Anterior cingulate cortex (tissue), 58 donors: ENCODE data around the gene NID1.
"Not testable (repeated sequence)": the region's sequence is repeated elsewhere in the genome, so short reads cannot be mapped to it uniquely, and the experiment has no call there.

Experiments used
- DNase-seq, 58 donors: peaks; one replicate each; lab custom pipeline; 2025; lab: John Stamatoyannopoulos, UW

Gene NID1

DNA sequence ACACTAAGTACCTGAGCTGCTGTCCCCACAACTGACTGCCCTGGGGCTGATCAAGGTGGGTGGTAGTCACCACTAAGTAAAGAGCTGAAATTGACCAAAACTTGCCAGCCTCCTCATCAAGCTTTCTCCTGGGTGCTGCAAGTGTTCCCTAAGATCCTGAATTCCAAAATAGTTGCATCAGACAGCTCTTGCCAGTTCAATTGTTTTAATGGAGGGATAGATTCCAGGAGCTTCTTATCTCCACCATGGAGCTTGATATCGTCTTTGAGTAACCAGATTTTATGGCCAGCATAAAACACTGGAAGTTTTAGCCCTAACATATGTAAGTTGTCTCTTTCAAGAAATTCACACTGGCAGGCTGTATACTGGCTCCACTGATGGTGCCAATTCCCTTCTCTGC, 90.3 kb downstream of the NID1 start:
- no peak for DNase-seq

DNA sequence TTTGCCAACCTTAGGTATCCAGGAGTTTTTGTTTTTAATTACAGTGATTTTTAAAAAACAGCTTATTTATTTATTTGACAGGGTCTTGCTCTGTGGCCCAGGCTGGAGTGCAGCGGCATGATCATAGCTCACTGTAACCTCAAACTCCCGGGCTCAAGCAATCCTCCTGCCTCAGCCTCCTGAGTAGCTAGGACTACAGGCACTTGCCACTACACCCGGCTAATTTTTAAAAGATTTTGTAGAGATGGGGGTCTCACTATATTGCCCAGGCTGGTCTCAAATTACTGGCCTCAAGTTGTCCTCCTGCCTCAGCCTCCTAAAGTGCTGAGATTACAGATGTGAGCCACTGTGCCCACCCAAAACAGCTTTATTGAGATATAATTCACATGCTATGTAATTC, 92.2 kb downstream of the NID1 start:
- DNase-seq = not testable (repeated sequence)

GRCh38 chr1:235972311-235972689, 92.6 kb downstream of the NID1 start:
- DNase-seq = no peak

DNA sequence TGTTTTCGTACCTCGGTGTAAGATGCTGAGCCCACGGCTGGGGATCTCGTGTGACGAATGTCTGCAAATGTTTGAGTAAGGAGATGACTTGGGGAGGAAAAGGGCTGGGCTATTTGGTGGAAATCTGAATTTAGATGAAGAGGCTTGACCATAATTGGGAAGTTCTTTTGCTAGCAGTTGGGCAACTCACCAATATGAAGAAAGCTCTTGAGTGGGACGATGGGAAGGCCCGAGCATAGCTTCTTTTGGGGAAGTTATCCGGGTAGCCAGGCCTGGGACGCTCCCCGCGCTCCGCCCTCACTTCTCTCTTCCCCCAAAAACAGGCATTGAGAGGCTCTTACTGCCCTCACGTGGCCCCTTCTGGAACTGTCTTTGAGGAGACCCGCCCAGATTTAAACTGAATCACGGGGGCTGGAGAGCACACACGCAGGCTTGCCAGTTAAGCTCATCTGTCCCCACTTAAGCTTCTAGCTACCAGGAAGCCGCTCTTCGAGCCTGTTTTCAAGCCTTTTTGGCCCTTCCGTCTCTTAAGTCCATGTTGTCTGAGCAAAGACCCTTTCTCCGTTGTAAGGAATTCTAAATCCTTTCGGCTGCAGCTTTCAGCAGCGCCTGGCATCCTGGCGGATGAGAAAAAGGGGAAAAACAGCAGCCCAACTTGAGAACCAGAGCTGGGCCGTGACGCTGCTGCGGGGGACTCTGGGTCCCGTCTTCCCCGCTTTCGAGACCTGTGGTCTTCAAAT, 93.1 kb downstream of the NID1 start:
- peak; percentile 8 to 91 (median 76) for DNase-seq

GRCh38 chr1:235971020-235971419, 93.9 kb downstream of the NID1 start:
- DNase-seq = no peak

DNA sequence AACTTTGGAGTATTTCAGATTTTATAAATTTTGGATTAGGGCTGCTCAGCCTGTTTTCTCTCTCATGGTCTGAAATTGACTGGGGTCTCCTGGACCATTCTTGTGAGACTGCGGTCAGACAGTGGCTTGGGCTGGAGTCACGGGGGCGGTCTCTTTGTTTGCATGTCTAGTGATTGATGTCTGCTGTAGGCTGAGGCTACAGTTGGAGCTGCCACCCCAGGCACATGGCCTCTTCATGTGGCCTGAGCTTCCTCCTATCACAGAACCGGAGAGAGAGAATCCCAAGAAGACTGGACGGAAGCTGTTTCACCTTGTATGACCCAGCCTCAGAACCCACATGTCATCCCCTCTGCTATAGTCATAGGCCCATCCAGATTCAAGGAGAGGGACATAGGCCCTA, 96.1 kb downstream of the NID1 start:
- no peak for DNase-seq

GRCh38 chr1:235966134-235966533, 98.8 kb downstream of the NID1 start:
- not testable (repeated sequence) for DNase-seq

DNA sequence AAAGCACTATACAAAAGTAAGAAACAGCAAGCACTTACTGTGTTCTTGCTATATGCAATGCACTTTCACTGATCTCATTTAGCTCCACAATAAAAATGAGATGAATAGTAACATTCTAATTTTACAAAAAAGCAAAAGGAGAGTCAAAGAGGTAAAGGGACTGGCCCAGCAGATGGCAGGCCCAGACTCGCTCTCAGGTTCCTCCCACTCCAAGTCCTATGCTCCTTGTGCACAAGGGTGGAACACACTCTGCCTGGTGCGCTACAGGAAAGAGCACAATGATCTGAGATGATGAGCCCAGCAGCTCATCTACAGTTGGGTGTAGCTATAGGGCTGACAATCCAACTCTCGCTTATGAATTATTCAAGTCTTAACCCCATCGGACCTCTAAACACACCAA, 104.1 kb downstream of the NID1 start:
- no peak for DNase-seq

DNA sequence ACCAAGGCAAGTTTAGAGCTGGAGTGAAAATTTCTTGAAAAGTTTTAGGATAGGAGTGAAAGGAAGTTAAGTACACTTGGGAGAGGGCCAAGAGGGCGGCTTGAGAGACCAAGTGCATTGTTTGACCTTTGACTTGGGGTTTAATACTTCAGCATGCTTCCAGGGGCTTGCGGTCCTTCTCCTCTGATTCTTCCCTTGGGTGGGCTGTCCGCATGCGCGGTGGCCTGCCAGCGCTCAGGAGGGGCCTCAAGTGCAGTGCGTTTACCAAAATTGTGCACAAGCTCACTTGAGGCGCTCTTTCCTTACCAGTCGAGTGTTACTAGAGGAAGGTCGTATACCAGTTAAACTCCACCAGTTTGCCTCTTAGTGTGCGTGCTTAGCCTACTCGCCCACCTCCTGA, 106.9 kb downstream of the NID1 start:
- DNase-seq = no peak

DNA sequence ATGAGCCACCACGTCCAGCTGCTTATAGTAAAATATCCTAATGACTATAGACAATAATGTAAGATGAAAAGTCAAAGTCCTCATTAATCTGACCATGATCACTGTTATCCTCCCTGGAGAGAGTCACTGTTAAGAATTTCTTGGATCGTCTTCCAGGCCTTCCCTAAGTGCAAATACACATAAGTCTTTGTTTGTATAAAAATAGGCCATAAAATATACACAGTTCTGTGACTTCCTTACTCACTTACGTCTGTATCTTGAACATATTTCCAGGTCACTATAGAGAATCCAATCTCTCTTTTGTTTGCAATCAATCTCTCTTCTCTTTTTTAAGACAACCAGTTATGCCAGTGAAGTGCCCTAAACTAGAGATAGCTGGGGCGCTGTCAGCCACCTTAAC, 109.1 kb downstream of the NID1 start:
- DNase-seq = no peak

- peak in 4 of 58 donors; percentile 7 to 22 (median 11) for DNase-seq
Measured at GRCh38 chr1:235954306-235955283, 110.3 kb downstream of the NID1 start.

DNA sequence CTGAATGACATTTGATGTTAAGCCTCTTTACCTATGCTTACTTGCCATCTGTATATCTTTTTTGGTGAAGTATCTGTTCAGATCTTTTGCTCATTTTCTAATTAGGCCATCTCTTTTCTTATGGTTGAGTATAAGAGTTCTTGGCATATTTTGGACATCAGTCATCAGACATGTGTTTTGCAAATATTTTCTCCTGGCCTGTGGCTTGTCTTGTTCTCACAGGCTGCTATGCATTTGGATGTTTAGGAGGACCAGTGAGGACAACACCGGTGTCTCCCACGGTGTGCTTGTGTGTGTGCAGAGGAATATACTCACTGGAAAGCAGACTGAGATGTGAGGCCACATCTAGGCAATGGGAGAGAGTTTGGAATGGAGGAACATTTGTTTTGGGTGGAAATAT, 111.1 kb downstream of the NID1 start:
- no peak for DNase-seq

DNA sequence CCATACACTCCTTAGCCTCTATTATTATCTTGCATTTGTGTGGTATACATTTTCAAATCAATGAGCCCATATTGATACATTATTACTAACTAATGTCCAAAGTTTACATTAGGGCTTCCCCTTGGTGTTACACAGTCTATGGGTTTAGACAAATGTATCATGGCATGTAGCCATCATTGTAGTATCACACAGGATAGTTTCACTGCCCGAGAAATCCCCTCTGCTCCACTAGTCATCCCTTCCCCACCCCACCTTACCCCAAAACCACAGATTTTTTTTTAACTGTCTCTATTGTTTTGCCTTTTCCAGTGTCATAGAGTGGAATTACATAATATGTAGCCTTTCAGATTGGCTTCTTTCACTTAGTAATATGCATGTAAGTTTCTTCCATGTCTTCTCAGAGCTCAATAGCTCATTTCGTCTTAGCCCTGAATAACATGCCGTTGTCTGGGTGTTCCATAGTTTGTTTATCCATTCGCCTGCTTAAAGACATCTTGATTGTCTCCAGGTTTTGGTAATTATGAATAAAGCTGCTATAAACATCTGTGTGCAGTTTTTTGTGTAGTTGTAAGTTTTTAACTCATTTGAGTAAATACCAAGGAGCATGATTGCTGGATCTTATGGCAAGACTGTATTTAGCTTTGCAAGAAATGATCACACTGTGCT, 111.8 kb downstream of the NID1 start:
- DNase-seq = no peak

DNA sequence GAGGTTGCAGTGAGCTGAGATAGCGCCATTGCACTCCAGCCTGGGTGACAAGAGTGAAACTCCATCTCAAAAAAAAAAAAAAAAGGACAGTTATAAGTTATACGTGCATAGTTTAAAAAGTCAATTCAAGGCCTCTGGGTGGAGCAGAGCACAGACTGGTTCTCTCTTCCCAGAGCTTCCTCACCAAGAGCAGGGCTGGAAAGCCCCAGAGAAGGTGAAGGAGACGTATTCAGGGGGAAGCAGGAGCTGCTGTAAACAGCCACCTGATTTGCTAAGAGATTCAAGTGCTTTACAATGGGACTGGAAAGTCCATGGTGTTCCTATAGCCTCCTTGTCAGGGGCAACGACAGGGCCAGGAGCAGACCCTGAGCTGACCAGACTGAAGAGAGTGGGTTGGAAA, 113.2 kb downstream of the NID1 start:
- DNase-seq = no peak

DNA sequence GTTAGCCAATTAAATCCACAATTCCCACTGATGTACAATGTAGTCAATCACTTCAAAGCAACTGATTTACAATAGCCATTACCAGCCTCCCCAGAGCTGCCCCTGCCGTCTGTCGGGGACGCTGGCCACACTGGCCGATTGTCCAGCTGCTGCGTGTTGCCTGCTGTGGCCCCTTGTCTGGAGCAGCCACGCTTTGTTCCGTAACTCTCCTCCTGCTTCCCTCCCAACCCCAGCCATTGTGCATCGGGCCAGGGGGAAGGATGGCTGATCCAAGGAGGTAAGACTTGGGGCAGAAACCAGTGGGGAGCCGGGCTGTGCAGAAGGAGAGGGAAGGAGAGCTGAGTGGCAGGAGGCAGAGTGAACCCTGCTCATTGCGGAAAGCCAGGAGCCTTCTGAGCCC, 114.6 kb downstream of the NID1 start:
- no peak for DNase-seq

DNA sequence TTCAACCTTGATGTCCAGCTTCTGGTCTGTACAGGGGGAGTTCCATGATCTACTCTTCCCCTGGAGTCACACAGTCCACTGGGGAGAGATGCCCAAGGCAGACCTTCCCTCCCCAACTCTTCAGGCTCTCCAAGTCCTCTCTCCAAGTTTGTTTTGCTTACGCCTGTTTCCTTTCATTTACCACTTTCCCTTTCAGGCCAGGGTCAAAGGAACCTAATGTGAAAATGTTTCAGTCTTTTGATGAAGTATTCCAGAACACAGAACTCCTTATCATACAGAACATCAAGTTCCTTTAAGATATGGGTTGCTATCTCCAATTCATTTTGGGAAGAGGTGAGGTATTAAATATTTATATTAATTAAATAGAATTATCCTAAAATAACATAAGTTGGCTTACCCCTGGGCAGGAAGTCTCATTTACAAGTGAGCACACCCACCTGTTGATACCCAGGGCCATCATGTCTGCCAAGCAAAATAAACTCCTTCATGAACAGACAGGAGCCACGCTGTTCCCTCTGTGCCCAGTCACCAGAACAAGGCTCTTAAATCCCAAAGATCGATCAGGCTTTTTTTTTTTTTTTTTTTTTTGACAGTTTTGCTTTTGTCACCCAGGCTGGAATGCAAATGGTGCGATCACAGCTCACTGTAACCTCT, 116.0 kb downstream of the NID1 start:
- no peak for DNase-seq

GRCh38 chr1:235947989-235948388, 116.9 kb downstream of the NID1 start:
- no peak for DNase-seq

DNA sequence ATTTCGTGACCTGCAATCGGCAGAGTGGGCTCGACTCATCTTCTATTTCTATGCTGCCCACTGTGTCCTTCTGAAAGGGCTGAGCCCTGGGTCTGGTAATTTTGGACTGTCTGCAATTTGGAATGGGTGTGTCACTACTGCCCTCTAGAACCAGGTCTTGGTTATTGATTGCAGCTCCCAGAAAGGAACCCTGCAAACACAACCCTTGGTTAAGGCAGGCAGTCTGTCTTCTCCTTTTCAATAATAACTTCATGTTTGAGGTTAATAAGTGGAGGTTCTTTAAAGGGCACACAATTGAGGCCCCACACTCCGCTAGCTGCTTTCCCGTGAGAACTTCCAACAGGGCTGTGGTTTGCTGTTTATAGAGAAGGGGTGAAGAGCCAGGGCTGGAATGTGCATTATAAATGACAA, 118.3 kb downstream of the NID1 start:
- no peak for DNase-seq

DNA sequence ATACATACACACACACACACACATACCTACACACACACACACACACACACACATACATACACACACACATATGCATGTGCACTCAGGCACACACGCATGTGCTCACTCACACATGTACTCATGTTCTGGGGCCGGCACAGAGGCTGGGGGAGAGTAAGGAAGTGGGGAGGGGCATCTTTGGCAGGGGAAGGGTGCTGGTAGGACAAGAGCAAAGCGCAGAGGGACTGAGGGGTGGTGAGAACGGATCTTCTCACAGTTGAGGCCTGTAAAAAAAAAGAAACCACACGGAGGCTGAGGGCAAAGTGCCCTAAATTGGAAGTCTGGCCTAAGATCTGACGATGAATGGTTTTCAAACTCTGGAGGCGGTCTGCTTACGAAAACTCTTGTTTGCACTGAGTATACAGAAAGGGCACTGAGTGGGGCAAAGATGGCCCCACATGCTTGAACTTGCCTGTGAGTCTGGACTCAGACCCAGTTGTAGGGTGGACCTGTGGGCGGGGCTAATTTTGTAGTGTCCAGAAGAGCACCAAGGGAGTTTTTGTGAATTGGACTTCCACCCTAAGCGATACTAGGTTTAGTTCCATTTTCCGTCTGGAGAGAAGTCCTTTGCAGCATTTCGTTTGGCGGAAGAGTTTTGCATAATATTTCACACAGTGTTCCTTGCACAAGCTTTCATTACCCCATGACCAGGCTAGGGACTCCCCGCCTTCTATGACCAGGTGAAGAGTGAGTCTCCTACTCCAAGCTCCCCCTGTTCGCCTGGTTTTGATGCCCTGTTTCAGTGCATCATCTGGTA, 118.9 kb downstream of the NID1 start:
- no peak for DNase-seq
